Small intestine (tissue), 7 donors: ENCODE data around the gene RFT1. TPM values are rescaled to one million over a fixed set of nuclear protein-coding genes. Genes with fewer than 3 reads are reported as not detected.

Experiments used
- DNase-seq, 2 donors: peaks; one replicate each; pipeline versions ENCODE4 v3.0.0 to v3.0.0-alpha.2; 2013
- FAIRE-seq: peaks from 2 replicates; lab custom pipeline; 2012; peaks lifted over from hg19 to GRCh38; lab: Jason Lieb, UNC
- H3K27ac ChIP-seq, 3 donors: one replicate each; pipeline ENCODE4 v1.5.1; 2013; ENCODE audit warnings: low read length in 2 of 3, mild to moderate bottlenecking in 2 of 3, control low read depth in 1 of 3, inconsistent platforms in 1 of 3, low read depth in 1 of 3, moderate library complexity in 1 of 3
- H3K27me3 ChIP-seq, 3 donors: one replicate each; pipeline ENCODE4 v1.6.1; 2013; ENCODE audit warnings: low read length in 3 of 3, inconsistent platforms in 1 of 3; ENCODE audit not compliant: control insufficient read depth in 3 of 3, insufficient read depth in 3 of 3
- H3K36me3 ChIP-seq, 3 donors: one replicate each; pipeline ENCODE4 v1.6.1; 2013; ENCODE audit warnings: low read length in 3 of 3, inconsistent platforms in 1 of 3, low read depth in 1 of 3, mild to moderate bottlenecking in 1 of 3, moderate library complexity in 1 of 3; ENCODE audit not compliant: control insufficient read depth in 3 of 3, insufficient read depth in 2 of 3
- H3K4me1 ChIP-seq, 3 donors: one replicate each; pipeline ENCODE4 v1.6.1; 2013; ENCODE audit warnings: low read length in 2 of 3, inconsistent platforms in 1 of 3, low read depth in 1 of 3, mild to moderate bottlenecking in 1 of 3, moderate library complexity in 1 of 3; ENCODE audit not compliant: control insufficient read depth in 3 of 3, insufficient read depth in 2 of 3
- H3K4me3 ChIP-seq, 3 donors: one replicate each; pipeline ENCODE4 v1.5.1; 2013; ENCODE audit warnings: low read length in 3 of 3, control low read depth in 1 of 3, inconsistent platforms in 1 of 3, low read depth in 1 of 3, mild to moderate bottlenecking in 1 of 3, moderate library complexity in 1 of 3
- H3K9me3 ChIP-seq, 2 donors: one replicate each; pipeline ENCODE4 v1.6.1; 2013; ENCODE audit warnings: low read depth in 1 of 2, low read length in 1 of 2; ENCODE audit not compliant: control insufficient read depth in 2 of 2, insufficient read depth in 1 of 2
- WGBS, 3 donors: extraction: QIAGEN DNeasy Blood & Tissue Kit; methylation state at CpG; one replicate each; pipeline ENCODE4 v1.1.7; 2013; 5-methylcytosine and 5-hydroxymethylcytosine counted together
- polyA plus RNA-seq, 4 donors: library from polyadenylated mRNA; stranded (reverse) in 3 of 4; unstranded in 1 of 4; fragments of 200-250 nt in 3 of 4; fragments of 120-200 nt in 1 of 4; gene quantifications; one replicate each; pipeline versions ENCODE4 v1.2.1 to v1.2.3, GENCODE V29; 2013
- donor health status: healthy with polysubstance abuse.
- donor health status: control.
- donor health status: control.
- donor health status: Bipolar disorder and iron deficiency.
- donor health status: healthy.

RFT1 gene
- polyA plus RNA-seq, 4 donors, result 1.3 to 21.4 (median 9.6) TPM

DNA sequence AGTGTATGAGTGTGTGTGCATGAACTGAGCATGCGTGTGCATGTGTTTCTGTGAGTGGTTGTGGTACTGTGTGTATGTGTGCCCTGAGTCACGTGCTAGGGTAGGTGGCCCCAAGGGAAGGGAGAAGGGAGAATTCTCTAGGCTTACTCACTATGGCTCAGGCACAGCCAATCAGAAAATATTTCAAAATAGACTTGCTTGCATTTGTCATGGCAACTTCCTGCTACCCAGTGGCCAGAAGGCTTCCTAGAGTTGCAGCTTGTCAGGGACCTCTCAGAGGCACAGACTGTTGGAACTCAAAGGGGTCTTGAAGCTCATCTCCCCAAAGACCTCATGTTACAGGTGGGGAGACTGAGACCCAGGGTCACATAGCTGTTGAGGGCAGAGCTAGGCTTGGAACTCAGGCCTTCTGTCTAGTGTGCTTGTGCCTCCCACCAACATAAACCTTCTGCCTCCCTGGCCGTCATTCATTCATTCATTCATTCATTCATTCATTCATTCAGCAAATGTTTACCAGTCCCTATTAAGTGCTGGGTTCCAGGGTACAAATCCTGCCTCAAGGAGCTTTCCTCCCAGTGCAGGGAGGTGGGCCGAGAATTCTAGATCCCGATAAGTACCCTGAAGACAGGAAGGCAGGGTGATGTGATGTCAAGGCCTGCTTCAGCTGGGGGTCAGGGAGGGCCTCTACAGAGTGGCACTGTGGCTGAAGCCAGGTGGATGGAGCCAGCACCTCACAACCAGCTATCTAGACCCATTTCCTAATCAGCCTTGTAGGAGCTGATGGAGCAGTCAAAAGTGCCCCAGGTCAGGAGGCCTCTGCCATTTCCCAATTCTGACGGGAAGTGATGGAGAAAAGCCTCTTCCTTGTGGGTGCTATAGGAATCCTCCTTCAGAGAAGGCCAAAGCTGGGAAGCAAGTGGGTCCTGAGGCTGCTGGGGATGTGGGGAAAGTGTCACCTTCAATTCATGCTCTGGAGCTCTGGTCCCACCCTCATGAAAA is 10.9 kb upstream of the RFT1 start:
- no peak overlapping the region for H3K4me3 ChIP-seq
- no peak overlapping the region for H3K27ac ChIP-seq
- WGBS, 3 donors, result 80 to 84% (median 81%) methylated on average over 6 of the region's 6 CpGs
- no peaks in the 10 kb centered on the region for H3K27me3 ChIP-seq
- no peaks in the 10 kb centered on the region for H3K9me3 ChIP-seq
- DNase-seq, result no peak
- no peak for FAIRE-seq
- H3K36me3 ChIP-seq, result no peaks in the 10 kb centered on the region
- H3K4me1 ChIP-seq, result peaks cover 0 to 9% (median 6%) of the 10 kb centered on the region in 3 donors

DNA sequence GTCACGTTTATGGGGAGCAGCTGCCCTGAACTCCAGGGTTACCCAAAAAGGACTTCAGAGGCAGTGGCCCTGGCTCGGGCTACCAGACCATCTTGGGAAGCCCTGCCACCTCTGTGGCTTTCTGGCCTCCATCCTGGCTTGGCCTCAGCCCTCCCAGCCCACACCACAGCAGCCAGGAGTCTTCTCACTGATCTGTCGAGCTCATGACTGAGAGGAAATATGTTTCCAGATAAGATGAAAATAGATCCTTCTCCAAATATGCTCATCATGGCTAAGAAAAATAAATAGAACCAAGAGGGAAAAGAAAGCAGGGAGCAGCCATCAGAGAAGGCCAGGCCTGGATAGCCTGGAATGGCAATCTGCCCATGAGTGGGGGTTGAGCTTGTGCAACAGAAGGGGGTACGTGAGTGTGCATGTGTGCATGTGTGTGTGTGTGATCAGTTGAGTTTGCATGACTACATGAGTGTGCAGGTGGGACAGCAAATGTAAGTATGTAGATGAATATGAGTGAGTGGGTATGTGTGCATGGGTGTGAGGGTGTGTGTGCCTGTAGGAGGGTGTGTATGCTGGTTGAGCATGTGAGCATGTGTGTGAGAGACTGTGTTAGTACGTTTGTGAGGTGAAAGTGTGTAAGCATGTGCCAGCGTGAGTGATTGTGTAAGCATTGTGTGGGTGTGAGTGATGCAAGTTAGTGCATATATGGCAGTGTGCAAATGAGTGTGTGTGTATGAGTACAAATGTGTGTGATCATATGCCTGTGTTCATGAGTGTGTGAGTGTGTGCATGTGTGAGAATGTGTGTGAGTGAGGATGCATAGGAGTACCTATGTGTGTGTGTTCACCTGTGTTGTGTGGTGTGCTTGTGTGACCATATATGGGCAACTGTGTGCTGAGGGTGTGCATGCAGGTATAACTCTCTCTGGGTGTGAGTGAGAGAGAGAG is 9.9 kb upstream of the RFT1 start:
- Histone ChIP-seq H3K27ac (no peak overlapping the region), H3K36me3 (no peaks in the 10 kb centered on the region), H3K9me3 (no peaks in the 10 kb centered on the region), H3K4me1 (peaks cover 0 to 4% (median 2%) of the 10 kb centered on the region in 3 donors), H3K4me3 (no peak overlapping the region), H3K27me3 (no peaks in the 10 kb centered on the region)
- DNase-seq (no peak), FAIRE-seq (no peak)
- 60 to 77% (median 69%) methylated on average over 6 of the region's 6 CpGs for WGBS, 3 donors

GRCh38 chr3:53137835-53138446 is 7.7 kb upstream of the RFT1 start:
- no peak overlapping the region for H3K27ac ChIP-seq
- H3K9me3 ChIP-seq, result no peaks in the 10 kb centered on the region
- 93 to 97% (median 93%) methylated on average over 4 of the region's 4 CpGs for WGBS, 3 donors
- no peaks in the 10 kb centered on the region for H3K36me3 ChIP-seq
- no peaks in the 10 kb centered on the region for H3K4me1 ChIP-seq
- no peaks in the 10 kb centered on the region for H3K27me3 ChIP-seq
- no peak for FAIRE-seq
- no peak overlapping the region for H3K4me3 ChIP-seq
- no peak for DNase-seq

- Histone ChIP-seq H3K27me3 (no peaks in the 10 kb centered on the region), H3K4me3 (no peak overlapping the region), H3K9me3 (no peaks in the 10 kb centered on the region), H3K4me1 (no peaks in the 10 kb centered on the region), H3K27ac (no peak overlapping the region), H3K36me3 (no peaks in the 10 kb centered on the region)
- DNase-seq, result no peak
- WGBS, 3 donors, result 44 to 57% (median 53%) methylated on average over 2 of the region's 2 CpGs
- FAIRE-seq, result no peak
Measured at GRCh38 chr3:53137221-53137620, 7.0 kb upstream of the RFT1 start.

DNA sequence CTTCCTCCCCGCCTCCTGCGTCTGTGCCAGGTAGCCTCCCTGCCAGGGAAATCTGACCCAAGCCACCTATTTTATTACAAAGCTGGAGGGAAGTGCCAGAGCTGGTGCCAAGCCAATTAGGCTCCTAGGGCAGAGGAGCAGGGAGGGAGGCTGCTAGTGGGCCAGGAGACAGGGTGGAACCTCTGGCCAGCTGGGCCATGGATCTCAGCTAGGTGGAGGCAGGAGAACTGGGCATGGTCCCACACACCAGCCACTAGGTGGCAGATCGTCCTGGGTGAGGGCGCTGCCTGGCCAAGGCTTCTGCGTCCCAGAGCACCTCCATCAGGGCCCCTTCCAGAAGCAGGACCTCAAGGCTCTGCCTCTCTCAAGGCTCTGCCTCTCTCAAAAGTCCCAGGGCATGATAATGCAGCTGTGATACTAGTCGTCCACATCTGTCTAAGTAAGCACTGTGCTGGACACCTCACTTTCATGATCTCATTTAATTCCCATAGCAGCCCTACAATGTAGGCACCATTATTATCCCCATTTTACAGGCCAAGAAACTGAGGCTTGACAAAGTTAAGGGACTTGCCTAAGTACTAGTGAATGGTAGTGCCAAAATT is 4.5 kb upstream of the RFT1 start:
- H3K4me3 ChIP-seq, result no peak overlapping the region
- FAIRE-seq (no peak), DNase-seq (peak; percentile 84 to 89)
- no peak overlapping the region for H3K27ac ChIP-seq
- no peaks in the 10 kb centered on the region for H3K27me3 ChIP-seq
- H3K36me3 ChIP-seq, result no peaks in the 10 kb centered on the region
- WGBS, 3 donors, result 14 to 25% (median 18%) methylated on average over 6 of the region's 6 CpGs
- H3K9me3 ChIP-seq, result no peaks in the 10 kb centered on the region
- H3K4me1 ChIP-seq, result peaks cover 0 to 8% (median 7%) of the 10 kb centered on the region in 3 donors

DNA sequence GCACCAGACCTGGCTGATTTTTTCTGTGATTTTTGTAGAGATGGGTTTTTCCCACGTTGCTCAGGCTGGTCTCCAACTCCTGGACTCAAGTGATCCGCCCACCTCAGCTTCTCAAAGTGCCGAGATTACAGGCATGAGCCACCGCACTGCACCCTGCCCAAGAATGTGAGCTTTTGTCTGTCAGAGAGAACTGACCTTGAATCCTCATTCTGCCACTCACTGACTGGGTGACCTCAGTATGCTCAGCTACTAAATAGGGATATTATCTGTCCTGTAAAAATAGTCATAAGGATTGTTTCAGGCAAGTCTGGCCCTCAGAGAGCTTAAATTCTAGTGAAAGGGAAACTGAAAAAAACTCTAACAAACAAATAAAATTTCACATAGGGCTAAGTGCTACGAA is 2.1 kb upstream of the RFT1 start:
- 46 to 71% (median 58%) methylated on average over 5 of the region's 5 CpGs for WGBS, 3 donors
- Histone ChIP-seq H3K36me3 (no peaks in the 10 kb centered on the region), H3K9me3 (no peaks in the 10 kb centered on the region), H3K4me1 (peaks cover 0 to 11% (median 10%) of the 10 kb centered on the region in 3 donors), H3K4me3 (no peak overlapping the region), H3K27me3 (no peaks in the 10 kb centered on the region), H3K27ac (peak overlapping the region in 1 of 3 donors; percentile 32)
- DNase-seq, result peak in 1 of 2 donors; percentile 66
- FAIRE-seq, result no peak

DNA sequence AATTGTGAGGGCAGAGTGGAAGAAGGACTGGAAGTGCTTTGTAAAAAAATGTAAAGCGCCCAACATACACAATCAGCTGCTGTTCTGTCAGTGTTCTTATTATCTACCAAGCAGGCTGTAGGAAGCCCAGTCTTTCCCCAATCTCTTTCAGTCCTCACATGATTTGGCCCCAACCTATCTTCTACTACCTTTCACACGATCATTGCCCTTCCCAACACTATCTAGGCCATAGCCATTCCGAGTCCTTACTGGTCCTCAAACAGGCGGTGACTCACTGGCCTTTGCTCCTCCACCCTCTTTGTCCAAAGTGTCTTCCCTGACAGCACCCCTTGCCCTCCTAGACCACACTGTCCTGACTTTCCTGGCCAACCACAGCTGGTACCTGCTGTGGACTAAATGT is 861 bp upstream of the RFT1 start:
- peaks cover 0 to 11% (median 10%) of the 10 kb centered on the region in 3 donors for H3K4me1 ChIP-seq
- peaks cover 0 to 2% (median 0%) of the 10 kb centered on the region in 3 donors for H3K36me3 ChIP-seq
- no peaks in the 10 kb centered on the region for H3K9me3 ChIP-seq
- H3K27me3 ChIP-seq, result no peaks in the 10 kb centered on the region
- 55 to 86% (median 61%) methylated on average over 4 of the region's 4 CpGs for WGBS, 3 donors
- H3K4me3 ChIP-seq, result peak overlapping the region in 2 of 3 donors; percentile 17 to 89
- DNase-seq (peak; percentile 19 to 67), FAIRE-seq (no peak)
- H3K27ac ChIP-seq, result peak overlapping the region; percentile 79 to 96 (median 82)
